Measurements from ENCODE around the gene MX1.

MX1 gene

DNA sequence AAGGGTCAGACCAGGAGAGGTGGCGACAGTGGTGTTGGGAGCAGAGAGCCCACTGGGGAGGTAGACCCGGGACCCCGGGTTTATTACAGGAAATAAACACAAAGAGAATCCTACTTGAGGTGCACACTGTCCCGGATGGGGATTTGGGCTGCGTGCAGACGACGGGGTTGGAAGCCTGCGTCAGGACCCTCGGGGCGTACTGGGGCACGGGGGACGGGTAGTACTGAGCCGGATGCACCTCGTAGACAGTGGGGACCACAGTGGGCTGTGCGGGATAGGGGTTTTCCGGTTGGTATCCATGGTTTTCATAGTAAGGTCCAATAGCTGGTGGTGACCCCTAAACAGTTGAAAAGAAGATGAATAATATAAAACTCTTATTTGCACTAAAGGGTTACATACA lies 68.2 kb downstream of the MX1 start:
- no peak for DNase-seq

DNA sequence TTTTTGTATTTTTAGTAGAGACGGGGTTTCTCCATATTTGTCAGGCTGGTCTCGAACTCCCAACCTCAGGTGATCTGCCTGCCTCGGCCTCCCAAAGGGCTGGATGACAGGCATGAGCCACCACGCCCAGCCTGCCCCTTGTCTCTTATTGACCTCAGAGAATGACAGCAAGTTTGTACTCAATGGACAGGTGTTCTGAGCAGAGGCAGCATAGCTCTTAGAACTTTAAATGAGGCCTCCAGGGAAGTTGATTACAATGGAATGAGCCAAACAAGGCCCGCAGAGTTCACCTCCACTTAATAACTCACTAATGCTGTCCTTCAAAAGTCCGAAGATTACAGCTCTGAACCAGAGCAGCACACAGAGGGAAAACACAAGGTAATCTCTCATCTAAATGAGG lies 71.0 kb downstream of the MX1 start:
- DNase-seq: no peak

DNA sequence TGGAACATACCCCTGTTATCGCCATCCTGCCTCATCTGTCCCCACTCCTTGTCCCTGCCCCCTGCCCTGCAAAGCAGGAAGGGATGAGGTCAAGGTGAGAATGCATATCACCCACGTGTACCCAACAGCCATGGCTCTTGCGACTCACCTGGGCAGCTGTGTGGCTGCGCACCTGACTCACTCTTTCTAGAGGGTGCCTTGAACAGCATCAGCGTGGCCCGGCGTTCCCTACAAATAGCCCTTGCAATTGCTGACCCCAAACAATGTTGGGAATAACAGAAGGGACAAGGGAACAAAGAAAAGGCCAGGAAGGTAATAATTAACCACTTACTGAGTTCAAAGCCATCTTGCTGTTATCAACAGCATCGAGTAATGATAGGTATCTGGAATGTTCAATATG lies 71.7 kb downstream of the MX1 start:
- DNase-seq: no peak

- DNase-seq: no peak
Measured at GRCh38 chr21:41499920-41500319, 73.9 kb downstream of the MX1 start.

GRCh38 chr21:41500363-41500762 lies 74.3 kb downstream of the MX1 start:
- no peak for DNase-seq

GRCh38 chr21:41500931-41501381 lies 74.9 kb downstream of the MX1 start:
- DNase-seq: no peak

GRCh38 chr21:41501919-41502318 lies 75.9 kb downstream of the MX1 start:
- DNase-seq: no peak

DNA sequence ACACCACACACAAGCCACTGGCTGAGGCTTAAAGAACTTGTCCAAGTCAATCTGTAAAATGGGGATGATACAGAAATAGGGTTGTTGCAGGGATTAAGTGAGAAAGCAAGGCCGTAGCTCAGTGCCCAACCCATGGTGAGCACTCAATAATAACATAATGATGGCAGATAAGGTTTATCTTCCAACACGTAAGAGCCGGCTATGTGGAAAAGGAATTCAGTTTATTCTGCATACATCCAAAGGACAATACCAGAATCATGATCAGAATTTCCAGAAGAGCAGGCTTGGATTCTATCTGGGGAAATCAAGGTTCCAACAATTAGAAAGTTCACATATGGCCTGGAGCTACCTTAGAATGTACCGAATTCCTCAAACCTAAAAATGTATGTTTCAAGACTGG lies 77.3 kb downstream of the MX1 start:
- DNase-seq: no peak

GRCh38 chr21:41504030-41504429 lies 78.0 kb downstream of the MX1 start:
- no peak for DNase-seq

DNA sequence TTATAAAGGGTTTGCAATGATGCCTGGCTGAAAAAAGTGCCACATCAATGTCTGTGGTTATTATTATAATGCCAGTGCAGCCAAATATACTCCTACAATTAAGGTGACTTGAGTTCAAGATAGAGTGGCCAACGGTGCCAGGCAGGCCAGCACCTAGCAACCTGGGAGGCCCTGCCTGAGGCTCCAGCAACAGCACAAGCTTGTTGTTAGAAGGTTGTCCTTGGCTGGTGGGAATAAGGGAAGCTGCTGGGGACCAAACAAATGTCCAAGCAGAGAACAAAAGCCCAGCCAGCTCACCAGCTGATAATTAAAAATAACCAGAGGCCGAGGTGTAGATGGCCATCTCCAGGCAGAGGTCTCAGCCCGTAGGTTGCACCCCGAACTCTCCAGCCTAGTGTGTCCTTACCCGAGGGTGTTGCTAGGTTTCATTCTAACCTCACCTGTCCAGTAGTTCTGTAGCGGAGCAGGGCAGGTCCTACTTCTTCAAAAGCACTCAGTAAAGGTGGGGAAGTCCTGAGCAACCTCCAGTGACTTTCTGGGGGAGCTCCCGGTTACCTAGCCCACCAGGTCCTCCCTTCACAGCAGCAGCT lies 80.1 kb downstream of the MX1 start:
- no peak for DNase-seq

- DNase-seq: no peak
Measured at GRCh38 chr21:41506611-41507520, 80.8 kb downstream of the MX1 start.

- DNase-seq: no peak
Measured at GRCh38 chr21:41507521-41508414, 81.7 kb downstream of the MX1 start, which contains the start of gene TMPRSS2. TMPRSS2 (minus strand) TSS chr21:41508158; CDS start chr21:41498133, 10,025 bp downstream.

- DNase-seq: no peak
Measured at GRCh38 chr21:41508415-41509144, 82.5 kb downstream of the MX1 start.

Data from T-helper 2 cell (primary cell).